Natural killer cell (primary cell): Measurements from ENCODE around the gene ISM2. TPM values are rescaled to one million over a fixed set of nuclear protein-coding genes. Genes with fewer than 3 reads are reported as not detected.

Experiments used
- ATAC-seq, 3 donors: fragments of 150-1000 bp in 2 of 3; fragments of 200-7000 bp in 1 of 3; cut with Tn5 transposase; 1 replicate in 1 of 3; 2 replicates in 2 of 3; pipeline ENCODE4 v1.10.0; 2021; ENCODE audit warnings: mild to moderate bottlenecking in 2 of 3, moderate library complexity in 2 of 3
- DNase-seq, 2 donors: peaks; one replicate each; pipeline versions ENCODE4 v3.0.0 to v3.0.0-alpha.2; 2013 to 2021; ENCODE audit warnings: mixed read lengths in 1 of 2
- H3K27ac ChIP-seq: one replicate; pipeline ENCODE4 v1.5.1; 2013; ENCODE audit warnings: mild to moderate bottlenecking, low read length
- H3K27me3 ChIP-seq: one replicate; pipeline ENCODE4 v1.6.1; 2013; ENCODE audit warnings: low read length; ENCODE audit not compliant: control insufficient read depth, insufficient read depth
- H3K36me3 ChIP-seq: one replicate; pipeline ENCODE4 v1.6.1; 2013; ENCODE audit warnings: low read length; ENCODE audit not compliant: control insufficient read depth, insufficient read depth
- H3K4me1 ChIP-seq: one replicate; pipeline ENCODE4 v1.6.1; 2013; ENCODE audit warnings: low read length; ENCODE audit not compliant: control insufficient read depth, insufficient read depth
- H3K4me3 ChIP-seq: one replicate; pipeline ENCODE4 v1.5.1; 2013; ENCODE audit warnings: low read length
- H3K9me3 ChIP-seq: one replicate; pipeline ENCODE4 v1.6.1; 2013; ENCODE audit warnings: low read length; ENCODE audit not compliant: control insufficient read depth, insufficient read depth
- H3K27ac Mint-ChIP-seq, 2 donors: one replicate each; pipeline ENCODE4 v1.8.0; 2022; ENCODE audit warnings: mild to moderate bottlenecking in 2 of 2, mixed read lengths in 2 of 2, moderate library complexity in 1 of 2
- H3K27me3 Mint-ChIP-seq, 2 donors: one replicate each; pipeline ENCODE4 v1.8.0; 2022; ENCODE audit warnings: low read depth in 2 of 2, mixed read lengths in 2 of 2
- H3K36me3 Mint-ChIP-seq: one replicate; pipeline ENCODE4 v1.8.0; 2022; ENCODE audit warnings: mixed read lengths
- H3K4me1 Mint-ChIP-seq, 2 donors: one replicate each; pipeline ENCODE4 v1.8.0; 2022; ENCODE audit warnings: mixed read lengths in 2 of 2
- H3K4me3 Mint-ChIP-seq: one replicate; pipeline ENCODE4 v1.8.0; 2022; ENCODE audit warnings: mild to moderate bottlenecking, moderate library complexity, mixed read lengths
- H3K9me3 Mint-ChIP-seq, 2 donors: one replicate each; pipeline ENCODE4 v1.8.0; 2022; ENCODE audit warnings: mixed read lengths in 2 of 2
- CTCF ChIP-seq: fragments of 200-600 bp; IDR thresholded peaks from one replicate; pipeline ENCODE4 v1.8.0; 2022; ENCODE audit warnings: antibody characterized with exemption
- WGBS: methylation state at CpG from one replicate; pipeline ENCODE4 v1.1.7; 2013; ENCODE audit warnings: missing lambda C conversion rate; ENCODE audit not compliant: insufficient coverage; 5-methylcytosine and 5-hydroxymethylcytosine counted together
- intact Hi-C: fragments of 100-400 bp; cut with micrococcal nuclease; formaldehyde crosslinking; loops from one replicate; pipeline ENCODE4 v1.14.2; 2022
- total RNA-seq, 4 donors: library from RNA; stranded (reverse); fragments of 120-200 nt in 1 of 4; gene quantifications; one replicate each; pipeline versions ENCODE4 v1.2.3 to v1.2.4, GENCODE V29; 2013 to 2022

ISM2 gene
- total RNA-seq, 3 donors from 2014 or later (not counting 1 experiment from before 2014, with no cell fraction given), result not detected

- intact Hi-C loops, result no loop called here
- Mint-ChIP-seq H3K9me3 (no peaks in the 10 kb centered on the region), H3K27ac (no peak overlapping the region), H3K36me3 (peaks cover 22% of the 10 kb centered on the region), H3K4me1 (peaks cover 0 to 7% of the 10 kb centered on the region in 2 donors), H3K4me3 (no peak overlapping the region), H3K27me3 (no peaks in the 10 kb centered on the region)
- TF ChIP-seq CTCF, result no peak
- DNase-seq (no peak), ATAC-seq (no peak)
- H3K36me3 ChIP-seq, result peaks cover 52% of the 10 kb centered on the region
- H3K27me3 ChIP-seq, result no peaks in the 10 kb centered on the region
- H3K4me3 ChIP-seq, result no peak overlapping the region
- no peaks in the 10 kb centered on the region for H3K4me1 ChIP-seq
- H3K27ac ChIP-seq, result no peak overlapping the region
- WGBS, result 97% methylated on average over 2 of the region's 4 CpGs
- no peaks in the 10 kb centered on the region for H3K9me3 ChIP-seq
Measured at GRCh38 chr14:77509366-77509765, 10.8 kb upstream of the ISM2 start.

- H3K4me1 ChIP-seq, result no peaks in the 10 kb centered on the region
- no peak overlapping the region for H3K4me3 ChIP-seq
- H3K27ac Mint-ChIP-seq, result no peak overlapping the region
- peaks cover 49% of the 10 kb centered on the region for H3K36me3 ChIP-seq
- H3K36me3 Mint-ChIP-seq, result peaks cover 22% of the 10 kb centered on the region
- H3K9me3 Mint-ChIP-seq, result no peaks in the 10 kb centered on the region
- H3K9me3 ChIP-seq, result no peaks in the 10 kb centered on the region
- H3K27me3 ChIP-seq, result no peaks in the 10 kb centered on the region
- H3K4me3 Mint-ChIP-seq, result no peak overlapping the region
- DNase-seq (no peak), ATAC-seq (no peak)
- 99% methylated on average over 3 of the region's 3 CpGs for WGBS
- H3K27ac ChIP-seq, result no peak overlapping the region
- intact Hi-C loops, result no loop called here
- no peaks in the 10 kb centered on the region for H3K27me3 Mint-ChIP-seq
- peaks cover 0 to 7% of the 10 kb centered on the region in 2 donors for H3K4me1 Mint-ChIP-seq
- no peak for TF ChIP-seq CTCF
Measured at GRCh38 chr14:77508876-77509275, 10.3 kb upstream of the ISM2 start.

- no peaks in the 10 kb centered on the region for H3K4me1 ChIP-seq
- H3K27me3 ChIP-seq, result no peaks in the 10 kb centered on the region
- peaks cover 0 to 7% of the 10 kb centered on the region in 2 donors for H3K4me1 Mint-ChIP-seq
- intact Hi-C loops, result no loop called here
- H3K4me3 Mint-ChIP-seq, result no peak overlapping the region
- no peak overlapping the region for H3K27ac Mint-ChIP-seq
- ATAC-seq (no peak), DNase-seq (no peak)
- TF ChIP-seq CTCF, result no peak
- H3K27me3 Mint-ChIP-seq, result no peaks in the 10 kb centered on the region
- 90% methylated on average over 3 of the region's 4 CpGs for WGBS
- H3K9me3 ChIP-seq, result no peaks in the 10 kb centered on the region
- H3K36me3 ChIP-seq, result peaks cover 49% of the 10 kb centered on the region
- H3K4me3 ChIP-seq, result no peak overlapping the region
- H3K36me3 Mint-ChIP-seq, result peaks cover 22% of the 10 kb centered on the region
- H3K27ac ChIP-seq, result no peak overlapping the region
- H3K9me3 Mint-ChIP-seq, result no peaks in the 10 kb centered on the region
Measured at GRCh38 chr14:77508249-77508648, 9.6 kb upstream of the ISM2 start.

- H3K36me3 ChIP-seq, result peaks cover 49% of the 10 kb centered on the region
- TF ChIP-seq CTCF, result no peak
- H3K4me1 Mint-ChIP-seq, result peaks cover 0 to 7% of the 10 kb centered on the region in 2 donors
Measured at GRCh38 chr14:77507762-77508161, 9.1 kb upstream of the ISM2 start.

More at GRCh38 chr14:77507762-77508161, 9.1 kb upstream of the ISM2 start:
- Mint-ChIP-seq H3K9me3 (peaks cover 0 to 2% of the 10 kb centered on the region in 2 donors), H3K36me3 (peaks cover 22% of the 10 kb centered on the region), H3K4me3 (no peak overlapping the region), H3K27me3 (no peaks in the 10 kb centered on the region), H3K27ac (no peak overlapping the region)
- Histone ChIP-seq H3K4me3 (no peak overlapping the region), H3K27ac (no peak overlapping the region), H3K27me3 (no peaks in the 10 kb centered on the region), H3K9me3 (no peaks in the 10 kb centered on the region), H3K4me1 (no peaks in the 10 kb centered on the region)
- intact Hi-C loops, result no loop called here
- DNase-seq, result no peak
- no peak for ATAC-seq
- WGBS, result 96% methylated on average over 3 of the region's 3 CpGs
